GM12872 (cell line): ENCODE measurements around the gene PHIP.

Experiments
- CTCF ChIP-seq: IDR thresholded peaks from 3 replicates; pipeline ENCODE4 v1.5.1; 2011; ENCODE audit warnings: low read depth, mild to moderate bottlenecking, low read length, moderate library complexity; ENCODE audit not compliant: insufficient read depth

PHIP gene

DNA sequence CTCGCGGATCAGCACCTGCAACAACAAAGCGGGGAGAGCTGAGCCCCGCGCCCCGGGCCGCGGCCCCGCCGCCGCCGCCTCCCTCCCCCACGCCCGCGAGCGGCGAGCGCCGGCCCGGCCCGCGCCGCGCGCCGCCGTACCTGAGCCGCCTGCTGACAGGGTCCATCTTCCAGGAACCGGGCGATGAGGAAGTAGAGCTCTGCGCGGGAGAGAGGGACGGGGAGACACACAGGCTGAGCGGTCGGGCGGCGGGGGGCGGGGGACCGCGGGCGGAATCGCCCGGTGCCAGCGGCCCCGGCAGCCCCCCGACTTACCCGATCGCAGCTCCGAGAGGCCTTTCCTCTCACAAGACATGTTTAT lies 359 bp downstream of the PHIP start:
- no peak for TF ChIP-seq CTCF

DNA sequence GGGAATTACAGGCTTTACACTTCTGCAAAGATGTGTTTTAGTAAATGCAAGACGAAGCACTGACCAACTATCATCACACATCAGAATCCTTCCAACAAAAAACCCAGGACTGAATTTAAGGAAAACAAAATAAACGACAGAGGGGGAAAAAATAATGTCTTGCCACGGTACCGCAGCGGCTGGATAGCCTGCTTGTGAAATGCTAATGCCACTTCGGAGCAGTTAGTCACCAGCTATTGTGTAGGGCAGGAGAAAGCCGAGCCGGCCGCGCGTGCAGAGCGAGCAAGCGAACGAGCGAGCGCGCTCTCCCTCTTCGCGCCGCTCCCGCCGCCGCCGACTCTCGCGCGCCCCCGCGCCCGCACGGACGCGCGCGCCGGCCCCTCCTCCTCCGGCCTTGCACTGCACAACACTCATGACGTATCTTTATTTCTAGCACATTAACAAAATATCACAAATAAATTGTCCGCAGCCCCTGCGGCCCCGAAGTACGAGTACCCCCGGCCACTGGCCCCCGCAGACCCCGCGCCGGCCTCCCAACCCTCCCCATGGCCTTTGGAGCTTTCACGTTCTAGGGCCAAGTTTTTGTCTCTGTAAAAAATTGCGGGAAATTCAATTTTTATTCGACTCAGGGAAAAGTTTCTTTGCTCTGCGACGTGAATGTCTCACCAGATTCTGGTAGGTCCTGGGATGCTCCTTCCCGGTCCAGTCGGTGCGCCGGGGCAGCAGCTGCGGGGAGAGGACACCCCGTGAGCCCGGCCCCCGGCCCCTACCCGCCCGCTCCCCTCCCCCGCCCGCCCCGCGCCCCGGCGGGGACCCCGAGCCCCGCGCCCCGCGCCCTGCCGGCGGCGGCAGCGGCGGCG lies 1.0 kb downstream of the PHIP start:
- no peak for TF ChIP-seq CTCF

GRCh38 chr6:79076160-79076559 lies 1.9 kb downstream of the PHIP start:
- no peak for TF ChIP-seq CTCF

DNA sequence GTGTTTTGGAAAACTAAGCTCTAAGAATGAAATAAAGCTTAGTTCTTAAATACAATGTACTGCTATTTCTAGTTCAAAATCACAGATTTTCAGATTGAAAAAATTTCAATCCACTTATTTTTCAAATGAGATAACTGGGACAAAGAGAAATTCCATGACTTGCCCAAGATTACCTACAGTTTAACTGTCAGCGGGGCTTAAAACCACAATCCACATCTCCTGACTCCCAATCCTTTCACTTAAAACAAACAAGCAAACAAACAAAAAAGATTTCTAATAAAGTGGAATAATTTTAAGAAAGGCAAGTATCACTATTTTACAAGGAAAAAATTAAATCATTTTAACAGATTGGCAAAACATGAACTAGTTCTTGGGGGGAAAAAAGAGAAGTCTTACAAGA lies 4.2 kb downstream of the PHIP start:
- TF ChIP-seq CTCF, result no peak

- no peak for TF ChIP-seq CTCF
Observed at GRCh38 chr6:79072640-79073181, 5.3 kb downstream of the PHIP start.

DNA sequence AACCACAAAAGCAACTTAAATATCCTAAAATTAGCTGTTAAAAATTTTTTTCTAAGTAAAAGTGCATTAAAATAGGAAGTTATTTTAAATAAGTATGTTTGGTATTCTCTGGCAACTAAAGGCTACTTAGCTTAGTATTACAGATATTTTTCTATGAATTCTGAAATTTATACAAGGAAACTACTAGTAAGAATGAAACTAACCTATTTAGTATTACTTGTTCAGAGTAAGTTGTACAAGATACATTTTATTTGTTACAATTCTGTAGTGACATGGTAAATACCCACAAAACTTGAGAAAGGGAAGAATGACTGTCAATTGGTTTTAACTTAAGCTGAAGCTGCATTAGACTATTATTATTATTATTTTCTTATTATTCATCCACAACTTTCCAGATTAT lies 6.5 kb downstream of the PHIP start:
- TF ChIP-seq CTCF, result no peak

- TF ChIP-seq CTCF, result no peak
Observed at GRCh38 chr6:79070206-79070825, 7.7 kb downstream of the PHIP start.
